Measurements from ENCODE around the gene TOGARAM1.

Gene TOGARAM1

DNA sequence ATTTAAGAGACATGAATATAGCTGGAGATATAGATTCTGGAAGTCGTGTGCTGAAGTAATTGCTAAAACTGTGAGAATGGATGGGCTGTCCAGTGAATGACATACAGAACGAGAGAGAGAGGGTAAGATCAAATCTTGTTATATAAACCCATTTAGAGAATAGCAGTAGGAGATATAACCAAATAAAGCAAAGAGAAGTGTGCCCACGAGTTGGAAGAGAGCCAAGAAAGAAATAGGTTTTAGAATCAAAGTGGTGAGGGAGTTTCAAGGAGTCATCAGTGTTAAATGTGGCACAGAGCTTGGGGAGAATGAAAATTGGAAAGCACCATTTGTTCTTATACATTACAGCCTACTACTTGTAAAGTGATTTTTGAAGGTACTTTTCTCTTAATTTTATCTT is 19.2 kb downstream of the TOGARAM1 start:
- H3K36me3 ChIP-seq (ENCODE audit: insufficient read depth), result no peaks in the 10 kb centered on the region
- H4K20me1 ChIP-seq (ENCODE audit: insufficient read depth), result no peaks in the 10 kb centered on the region
- TF ChIP-seq, protein P1, sequence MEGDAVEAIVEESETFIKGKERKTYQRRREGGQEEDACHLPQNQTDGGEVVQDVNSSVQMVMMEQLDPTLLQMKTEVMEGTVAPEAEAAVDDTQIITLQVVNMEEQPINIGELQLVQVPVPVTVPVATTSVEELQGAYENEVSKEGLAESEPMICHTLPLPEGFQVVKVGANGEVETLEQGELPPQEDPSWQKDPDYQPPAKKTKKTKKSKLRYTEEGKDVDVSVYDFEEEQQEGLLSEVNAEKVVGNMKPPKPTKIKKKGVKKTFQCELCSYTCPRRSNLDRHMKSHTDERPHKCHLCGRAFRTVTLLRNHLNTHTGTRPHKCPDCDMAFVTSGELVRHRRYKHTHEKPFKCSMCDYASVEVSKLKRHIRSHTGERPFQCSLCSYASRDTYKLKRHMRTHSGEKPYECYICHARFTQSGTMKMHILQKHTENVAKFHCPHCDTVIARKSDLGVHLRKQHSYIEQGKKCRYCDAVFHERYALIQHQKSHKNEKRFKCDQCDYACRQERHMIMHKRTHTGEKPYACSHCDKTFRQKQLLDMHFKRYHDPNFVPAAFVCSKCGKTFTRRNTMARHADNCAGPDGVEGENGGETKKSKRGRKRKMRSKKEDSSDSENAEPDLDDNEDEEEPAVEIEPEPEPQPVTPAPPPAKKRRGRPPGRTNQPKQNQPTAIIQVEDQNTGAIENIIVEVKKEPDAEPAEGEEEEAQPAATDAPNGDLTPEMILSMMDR (conservative IDR thresholded peaks at IDR 0.05; ENCODE audit: low read depth, low read length), result no peak
- peaks cover 7% of the 10 kb centered on the region for H3K4me1 ChIP-seq (ENCODE audit: low read depth, poor library complexity, severe bottlenecking)
- H2AFZ ChIP-seq (ENCODE audit: low read depth), result no peak overlapping the region
- no peak overlapping the region for H3K4me3 ChIP-seq (IDR thresholded peaks at IDR 0.05; ENCODE audit: insufficient read depth, low read depth, low read length)
- peaks cover 4% of the 10 kb centered on the region; the same call in 1 of the 2 replicates for H3K79me2 ChIP-seq (ENCODE audit: insufficient read depth, low read depth)
- no peak overlapping the region for H3K9ac ChIP-seq
- H3K27ac ChIP-seq, result no peak overlapping the region
- no peaks in the 10 kb centered on the region for H3K27me3 ChIP-seq (ENCODE audit: insufficient read depth, low read depth)
- H3K4me2 ChIP-seq, result no peak overlapping the region

DNA sequence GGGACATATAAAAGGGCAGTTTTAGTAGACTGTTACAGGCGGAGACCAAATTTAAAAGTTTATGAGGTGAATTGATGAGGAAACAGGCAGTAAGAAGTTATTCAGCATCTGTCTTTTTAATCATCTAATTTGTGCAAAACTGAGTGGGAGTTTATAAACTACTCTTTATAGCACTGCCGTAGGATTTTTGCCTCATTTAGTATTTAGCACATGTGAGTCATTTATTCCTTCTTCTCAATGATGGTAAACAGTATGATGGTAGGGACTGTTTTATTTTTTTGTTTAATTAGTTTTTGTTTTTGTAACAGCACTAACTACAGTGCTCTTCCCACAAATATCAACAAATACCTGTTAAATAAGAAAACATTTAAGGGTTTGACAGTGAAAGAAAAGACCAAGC is 20.6 kb downstream of the TOGARAM1 start:
- no peak overlapping the region for H3K4me2 ChIP-seq
- no peaks in the 10 kb centered on the region for H4K20me1 ChIP-seq (ENCODE audit: insufficient read depth)
- H3K4me3 ChIP-seq (IDR thresholded peaks at IDR 0.05; ENCODE audit: insufficient read depth, low read depth, low read length), result no peak overlapping the region
- H3K27ac ChIP-seq, result no peak overlapping the region
- peaks cover 7% of the 10 kb centered on the region for H3K4me1 ChIP-seq (ENCODE audit: low read depth, poor library complexity, severe bottlenecking)
- H3K79me2 ChIP-seq (ENCODE audit: insufficient read depth, low read depth), result no peaks in the 10 kb centered on the region
- TF ChIP-seq, protein P1 (conservative IDR thresholded peaks at IDR 0.05; ENCODE audit: low read depth, low read length), result no peak
- no peak overlapping the region for H3K9ac ChIP-seq
- no peaks in the 10 kb centered on the region for H3K27me3 ChIP-seq (ENCODE audit: insufficient read depth, low read depth)
- no peaks in the 10 kb centered on the region for H3K36me3 ChIP-seq (ENCODE audit: insufficient read depth)
- H2AFZ ChIP-seq (ENCODE audit: low read depth), result no peak overlapping the region

DNA sequence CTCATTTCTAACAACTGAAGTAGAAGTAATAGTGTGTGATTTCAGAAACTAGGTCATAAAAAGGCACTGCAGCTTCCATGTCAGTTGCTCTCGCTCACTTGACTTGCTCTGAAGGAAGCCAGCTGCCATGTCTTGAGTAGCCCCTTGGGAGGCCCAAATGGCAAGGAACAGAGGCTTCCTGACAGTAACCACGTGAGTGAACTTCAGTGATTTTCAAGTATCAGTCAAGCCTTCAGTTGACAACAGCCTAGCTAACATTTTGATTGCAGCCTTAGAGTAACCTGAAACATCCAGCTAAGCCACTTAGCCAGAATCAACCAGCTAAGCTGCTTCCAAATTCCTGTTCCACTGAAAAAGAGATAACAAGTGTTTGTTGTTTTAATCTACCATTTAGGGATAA is 26.7 kb downstream of the TOGARAM1 start:
- H3K4me1 ChIP-seq (ENCODE audit: low read depth, poor library complexity, severe bottlenecking), result no peaks in the 10 kb centered on the region
- H3K36me3 ChIP-seq (ENCODE audit: insufficient read depth), result no peaks in the 10 kb centered on the region
- H3K4me3 ChIP-seq (IDR thresholded peaks at IDR 0.05; ENCODE audit: insufficient read depth, low read depth, low read length), result no peak overlapping the region
- H3K9ac ChIP-seq, result no peak overlapping the region
- H2AFZ ChIP-seq (ENCODE audit: low read depth), result no peak overlapping the region
- no peaks in the 10 kb centered on the region for H3K27me3 ChIP-seq (ENCODE audit: insufficient read depth, low read depth)
- no peaks in the 10 kb centered on the region for H3K79me2 ChIP-seq (ENCODE audit: insufficient read depth, low read depth)
- TF ChIP-seq, protein P1 (conservative IDR thresholded peaks at IDR 0.05; ENCODE audit: low read depth, low read length), result no peak
- H4K20me1 ChIP-seq (ENCODE audit: insufficient read depth), result no peaks in the 10 kb centered on the region
- H3K27ac ChIP-seq, result no peak overlapping the region
- H3K4me2 ChIP-seq, result no peak overlapping the region

DNA sequence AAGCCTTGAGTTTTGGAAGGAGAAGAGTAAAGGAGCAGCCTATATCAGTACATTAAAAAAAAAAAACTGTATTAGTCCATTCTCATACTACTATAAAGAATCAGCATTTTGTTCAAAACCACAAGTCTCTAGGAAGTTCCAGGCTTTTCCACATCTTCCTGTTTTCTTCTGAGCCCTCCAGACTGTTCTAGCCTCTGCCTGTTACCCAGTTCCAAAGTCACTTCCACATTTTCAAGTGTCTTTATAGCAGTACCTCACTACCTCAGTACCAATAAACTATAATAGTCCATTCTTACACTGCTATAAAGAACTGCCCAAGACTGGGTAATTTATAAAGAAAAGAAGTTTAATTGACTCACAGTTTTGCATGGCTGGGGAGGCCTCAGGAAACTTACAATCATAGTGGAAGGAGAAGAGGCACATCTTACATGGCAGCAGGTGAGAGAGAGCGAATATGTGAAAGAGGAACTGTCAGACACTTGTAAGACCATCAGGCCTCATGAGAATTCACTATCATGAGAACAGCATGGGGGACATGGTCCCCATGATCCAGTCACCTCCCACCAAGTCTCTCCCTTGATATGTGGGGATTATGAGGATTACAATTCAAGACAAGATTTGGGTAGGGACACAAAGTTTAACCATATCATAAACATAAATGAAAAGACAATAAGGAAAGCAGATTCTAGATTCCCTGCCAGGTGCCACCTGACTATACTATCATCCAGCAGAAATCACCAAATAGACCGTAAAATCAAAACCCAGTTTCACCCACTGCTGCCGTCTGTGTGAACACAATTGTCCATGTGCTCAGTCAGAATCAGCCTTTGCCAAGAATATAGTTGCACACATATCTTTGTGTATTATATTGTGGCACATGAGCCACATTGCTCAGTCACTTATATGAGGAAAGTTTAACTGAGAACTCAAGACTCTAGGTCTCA is 27.8 kb downstream of the TOGARAM1 start:
- TF ChIP-seq, protein P1 (conservative IDR thresholded peaks at IDR 0.05; ENCODE audit: low read depth, low read length), result no peak
- Histone ChIP-seq H3K27me3 (ENCODE audit: insufficient read depth, low read depth) (no peaks in the 10 kb centered on the region), H3K27ac (no peak overlapping the region)

More for the DNA sequence above, 27.8 kb downstream of the TOGARAM1 start:
- H2AFZ ChIP-seq (ENCODE audit: low read depth), result no peak overlapping the region
- no peaks in the 10 kb centered on the region for H3K4me1 ChIP-seq (ENCODE audit: low read depth, poor library complexity, severe bottlenecking)
- H3K9ac ChIP-seq, result no peak overlapping the region
- no peak overlapping the region for H3K4me2 ChIP-seq
- H3K36me3 ChIP-seq (ENCODE audit: insufficient read depth), result no peaks in the 10 kb centered on the region
- no peaks in the 10 kb centered on the region for H4K20me1 ChIP-seq (ENCODE audit: insufficient read depth)
- H3K4me3 ChIP-seq (IDR thresholded peaks at IDR 0.05; ENCODE audit: insufficient read depth, low read depth, low read length), result no peak overlapping the region
- no peaks in the 10 kb centered on the region for H3K79me2 ChIP-seq (ENCODE audit: insufficient read depth, low read depth)
